Measurements from ENCODE around the gene EOLA1.

DNA sequence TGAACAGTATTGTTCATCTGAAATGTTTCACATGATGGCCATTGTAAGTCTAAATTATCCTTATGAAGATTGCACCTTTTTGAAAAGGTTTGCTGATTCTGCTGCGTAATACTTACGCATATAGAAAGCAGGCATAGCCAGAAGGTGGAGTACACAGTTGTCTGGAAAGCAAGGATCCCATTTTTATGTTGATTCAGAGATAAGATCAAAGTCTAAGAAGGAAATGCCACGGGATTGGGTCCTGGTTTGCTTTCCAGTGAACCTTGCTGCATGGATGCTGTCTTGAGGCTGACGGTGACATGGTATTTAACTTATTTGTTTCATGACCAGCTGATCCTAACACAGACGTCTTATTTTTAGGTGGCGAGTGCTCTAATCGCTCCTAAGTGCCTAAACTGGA is 31.0 kb downstream of the EOLA1 start:
- TF ChIP-seq, protein P1, sequence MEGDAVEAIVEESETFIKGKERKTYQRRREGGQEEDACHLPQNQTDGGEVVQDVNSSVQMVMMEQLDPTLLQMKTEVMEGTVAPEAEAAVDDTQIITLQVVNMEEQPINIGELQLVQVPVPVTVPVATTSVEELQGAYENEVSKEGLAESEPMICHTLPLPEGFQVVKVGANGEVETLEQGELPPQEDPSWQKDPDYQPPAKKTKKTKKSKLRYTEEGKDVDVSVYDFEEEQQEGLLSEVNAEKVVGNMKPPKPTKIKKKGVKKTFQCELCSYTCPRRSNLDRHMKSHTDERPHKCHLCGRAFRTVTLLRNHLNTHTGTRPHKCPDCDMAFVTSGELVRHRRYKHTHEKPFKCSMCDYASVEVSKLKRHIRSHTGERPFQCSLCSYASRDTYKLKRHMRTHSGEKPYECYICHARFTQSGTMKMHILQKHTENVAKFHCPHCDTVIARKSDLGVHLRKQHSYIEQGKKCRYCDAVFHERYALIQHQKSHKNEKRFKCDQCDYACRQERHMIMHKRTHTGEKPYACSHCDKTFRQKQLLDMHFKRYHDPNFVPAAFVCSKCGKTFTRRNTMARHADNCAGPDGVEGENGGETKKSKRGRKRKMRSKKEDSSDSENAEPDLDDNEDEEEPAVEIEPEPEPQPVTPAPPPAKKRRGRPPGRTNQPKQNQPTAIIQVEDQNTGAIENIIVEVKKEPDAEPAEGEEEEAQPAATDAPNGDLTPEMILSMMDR (conservative IDR thresholded peaks at IDR 0.05; ENCODE audit: low read depth, low read length), result no peak
- no peak for TF ChIP-seq POLR2A (IDR thresholded peaks at IDR 0.05; ENCODE audit: low read depth, low read length)
- TF ChIP-seq RAD21 (IDR thresholded peaks at IDR 0.05; ENCODE audit: low read length), result no peak
- no peak for TF ChIP-seq CEBPB (IDR thresholded peaks at IDR 0.05; ENCODE audit: low read depth, low read length)
- TF ChIP-seq, protein P2, sequence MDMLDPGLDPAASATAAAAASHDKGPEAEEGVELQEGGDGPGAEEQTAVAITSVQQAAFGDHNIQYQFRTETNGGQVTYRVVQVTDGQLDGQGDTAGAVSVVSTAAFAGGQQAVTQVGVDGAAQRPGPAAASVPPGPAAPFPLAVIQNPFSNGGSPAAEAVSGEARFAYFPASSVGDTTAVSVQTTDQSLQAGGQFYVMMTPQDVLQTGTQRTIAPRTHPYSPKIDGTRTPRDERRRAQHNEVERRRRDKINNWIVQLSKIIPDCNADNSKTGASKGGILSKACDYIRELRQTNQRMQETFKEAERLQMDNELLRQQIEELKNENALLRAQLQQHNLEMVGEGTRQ (IDR thresholded peaks at IDR 0.05; ENCODE audit: low read depth, low read length), result no peak
- no peak for TF ChIP-seq MAZ (IDR thresholded peaks at IDR 0.05; ENCODE audit: borderline replicate concordance, low read depth, low read length)
- no peak for TF ChIP-seq CHD1 (IDR thresholded peaks at IDR 0.05; ENCODE audit: low read depth, low read length)
- no peak for TF ChIP-seq MAFK (IDR thresholded peaks at IDR 0.05; ENCODE audit: low read depth, low read length)
- no peak for TF ChIP-seq SMC3 (IDR thresholded peaks at IDR 0.05; ENCODE audit: low read depth, low read length)
